Gastroesophageal sphincter (tissue), 4 donors: ENCODE results near the gene HEYL. TPM values are rescaled to one million over a fixed set of nuclear protein-coding genes. Genes with fewer than 3 reads are reported as not detected.

Source experiments
- ATAC-seq: fragments of 150-250 bp; one replicate; pipeline ENCODE4 v1.9.1; 2016; ENCODE audit warnings: mild to moderate bottlenecking, moderate library complexity
- H3K27ac ChIP-seq, 4 donors: fragments of 200-600 bp; sonication (generic) in 3 of 4; 1 replicate in 3 of 4; 2 replicates in 1 of 4; pipeline ENCODE4 v1.5.1; 2016 to 2019
- H3K27me3 ChIP-seq: fragments of 200-600 bp; sonication (generic); one replicate; pipeline ENCODE4 v1.5.1; 2019
- H3K36me3 ChIP-seq, 2 donors: fragments of 200-600 bp; sonication (generic); one replicate each; pipeline ENCODE4 v1.5.1; 2019; ENCODE audit warnings: control low read depth in 1 of 2
- H3K4me1 ChIP-seq, 3 donors: fragments of 200-600 bp; sonication (generic); 1 replicate in 2 of 3; 2 replicates in 1 of 3; pipeline ENCODE4 v1.5.1; 2016 to 2019; ENCODE audit warnings: control low read depth in 2 of 3
- H3K4me3 ChIP-seq, 2 donors: fragments of 200-600 bp; sonication (generic); one replicate each; pipeline ENCODE4 v1.5.1; 2019; ENCODE audit warnings: mild to moderate bottlenecking in 1 of 2, moderate library complexity in 1 of 2
- H3K9me3 ChIP-seq, 3 donors: fragments of 200-600 bp; sonication (generic); one replicate each; pipeline ENCODE4 v1.5.1; 2017 to 2019; ENCODE audit warnings: control low read depth in 2 of 3
- CTCF ChIP-seq, 4 experiments: fragments of 200-600 bp in 2 of 4; fragments of 450-650 bp in 2 of 4; sonication (generic) in 1 of 4; IDR thresholded peaks; one replicate each; pipeline ENCODE4 v1.5.1; 2017 to 2019; ENCODE audit warnings: antibody characterized with exemption in 4 of 4, mild to moderate bottlenecking in 2 of 4, moderate library complexity in 2 of 4
- EP300 ChIP-seq: sonication (generic); formaldehyde crosslinking; IDR thresholded peaks from one replicate; pipeline ENCODE4 v1.6.1; 2017; ENCODE audit warnings: antibody characterized with exemption, mild to moderate bottlenecking
- POLR2A ChIP-seq, 2 donors: fragments of 450-650 bp; IDR thresholded peaks; one replicate each; pipeline ENCODE4 v1.6.1; 2017; ENCODE audit warnings: antibody characterized with exemption in 2 of 2, mild to moderate bottlenecking in 2 of 2, moderate library complexity in 1 of 2
- POLR2AphosphoS5 ChIP-seq: sonication (generic); formaldehyde crosslinking; IDR thresholded peaks from one replicate; pipeline ENCODE4 v1.6.1; 2017; ENCODE audit warnings: antibody characterized with exemption
- WGBS, 2 donors: methylation state at CpG; one replicate each; pipeline ENCODE4 v1.1.5; 2018; ENCODE audit warnings: low coverage in 1 of 2; 5-methylcytosine and 5-hydroxymethylcytosine counted together
- total RNA-seq, 4 donors: library from RNA; depleted of rRNA; stranded (reverse); fragments of >200 nt; gene quantifications; one replicate each; pipeline ENCODE4 v1.1.0, GENCODE V29; 2016

The HEYL gene
- total RNA-seq, 4 donors from 2014 or later = 3.0 to 8.4 (median 6.0) TPM

- 86% methylated on average over 1 of the region's 2 CpGs; no CpG with 5 or more reads in 1 of the 2 donors for WGBS, 2 donors
- TF ChIP-seq POLR2AphosphoS5 (no peak), CTCF (IDR thresholded peaks at IDR 0.05) (no peak), POLR2A (IDR thresholded peaks at IDR 0.05) (no peak), EP300 (no peak)
- no peaks in the 10 kb centered on the region for H3K9me3 ChIP-seq
- no peaks in the 10 kb centered on the region for H3K36me3 ChIP-seq
- no peak overlapping the region for H3K4me3 ChIP-seq
- peaks cover 0 to 18% (median 0%) of the 10 kb centered on the region in 3 donors for H3K4me1 ChIP-seq
- peak overlapping the region in 1 of 4 donors; percentile 11 for H3K27ac ChIP-seq
- H3K27me3 ChIP-seq = peaks cover 16% of the 10 kb centered on the region
- peak; percentile 7 for ATAC-seq
Observed at GRCh38 chr1:39652554-39652953, 13.1 kb upstream of the HEYL start.

GRCh38 chr1:39652105-39652504 is 12.7 kb upstream of the HEYL start:
- H3K27ac ChIP-seq = no peak overlapping the region

GRCh38 chr1:39650431-39650830 is 11.0 kb upstream of the HEYL start:
- no peak overlapping the region for H3K4me3 ChIP-seq
- WGBS, 2 donors = 88% methylated on average over 1 of the region's 1 CpG; no CpG with 5 or more reads in 1 of the 2 donors
- no peak for ATAC-seq
- no peak overlapping the region for H3K27ac ChIP-seq
- no peaks in the 10 kb centered on the region for H3K9me3 ChIP-seq
- peaks cover 0 to 32% (median 4%) of the 10 kb centered on the region in 3 donors for H3K4me1 ChIP-seq
- TF ChIP-seq EP300 = no peak
- TF ChIP-seq CTCF (IDR thresholded peaks at IDR 0.05) = no peak
- TF ChIP-seq POLR2A (IDR thresholded peaks at IDR 0.05) = no peak
- TF ChIP-seq POLR2AphosphoS5 = no peak
- no peaks in the 10 kb centered on the region for H3K36me3 ChIP-seq
- H3K27me3 ChIP-seq = peaks cover 17% of the 10 kb centered on the region

More at GRCh38 chr1:39652105-39652504, 12.7 kb upstream of the HEYL start:
- ATAC-seq = no peak
- 79% methylated on average over 4 to 6 of the region's 6 CpGs for WGBS, 2 donors
- peaks cover 16% of the 10 kb centered on the region for H3K27me3 ChIP-seq
- H3K36me3 ChIP-seq = no peaks in the 10 kb centered on the region
- H3K4me3 ChIP-seq = no peak overlapping the region
- H3K4me1 ChIP-seq = peaks cover 0 to 22% (median 3%) of the 10 kb centered on the region in 3 donors
- H3K9me3 ChIP-seq = no peaks in the 10 kb centered on the region
- no peak for TF ChIP-seq POLR2AphosphoS5
- TF ChIP-seq EP300 = no peak
- no peak for TF ChIP-seq POLR2A (IDR thresholded peaks at IDR 0.05)
- TF ChIP-seq CTCF (IDR thresholded peaks at IDR 0.05) = no peak

- Histone ChIP-seq H3K9me3 (no peaks in the 10 kb centered on the region), H3K27ac (no peak overlapping the region), H3K4me3 (no peak overlapping the region), H3K4me1 (peaks cover 0 to 32% (median 4%) of the 10 kb centered on the region in 3 donors), H3K27me3 (peaks cover 15% of the 10 kb centered on the region), H3K36me3 (no peaks in the 10 kb centered on the region)
- WGBS, 2 donors = 85 to 88% methylated on average over 1 to 2 of the region's 2 CpGs
- ATAC-seq = no peak
- TF ChIP-seq POLR2AphosphoS5 = no peak
- no peak for TF ChIP-seq POLR2A (IDR thresholded peaks at IDR 0.05)
- no peak for TF ChIP-seq EP300
Observed at GRCh38 chr1:39649636-39650185, 10.3 kb upstream of the HEYL start.

- H3K27ac ChIP-seq = no peak overlapping the region
- peaks cover 0 to 24% (median 4%) of the 10 kb centered on the region in 3 donors for H3K4me1 ChIP-seq
- no peak for ATAC-seq
- H3K4me3 ChIP-seq = no peak overlapping the region
- no peaks in the 10 kb centered on the region for H3K9me3 ChIP-seq
- H3K27me3 ChIP-seq = peaks cover 7% of the 10 kb centered on the region
- TF ChIP-seq CTCF (IDR thresholded peaks at IDR 0.05) (no peak), EP300 (no peak), POLR2AphosphoS5 (no peak), POLR2A (IDR thresholded peaks at IDR 0.05) (no peak)
- WGBS, 2 donors = 66 to 86% methylated on average over 1 to 2 of the region's 2 CpGs
- no peaks in the 10 kb centered on the region for H3K36me3 ChIP-seq
Observed at GRCh38 chr1:39648496-39648895, 9.1 kb upstream of the HEYL start.
